T47D (cell line): ENCODE results near the gene EHF.
A peak's percentile ranks its signal among the peaks of the same experiment; 100 is the strongest.
"Not testable (repeated sequence)": the region's sequence is repeated elsewhere in the genome, so short reads cannot be mapped to it uniquely, and the experiment has no call there.

ENCODE experiments used
- DNase-seq, 2 experiments: peaks; one replicate each; pipeline versions ENCODE4 v3.0.0 to v3.0.0-alpha.2; 2011 to 2012; ENCODE audit warnings: low read depth in 1 of 2, low spot score in 1 of 2
- JUND ChIP-seq: IDR thresholded peaks from 2 replicates; pipeline ENCODE4 v1.6.1; 2012; ENCODE audit warnings: low read depth
- in situ Hi-C: cut with HindIII; loops from 2 replicates; pipeline ENCODE4 v1.10.0; 2016; ENCODE audit warnings: low sequenced_read_pairs, low pct_unique_long_range_greater_than_20kb

EHF gene

DNA sequence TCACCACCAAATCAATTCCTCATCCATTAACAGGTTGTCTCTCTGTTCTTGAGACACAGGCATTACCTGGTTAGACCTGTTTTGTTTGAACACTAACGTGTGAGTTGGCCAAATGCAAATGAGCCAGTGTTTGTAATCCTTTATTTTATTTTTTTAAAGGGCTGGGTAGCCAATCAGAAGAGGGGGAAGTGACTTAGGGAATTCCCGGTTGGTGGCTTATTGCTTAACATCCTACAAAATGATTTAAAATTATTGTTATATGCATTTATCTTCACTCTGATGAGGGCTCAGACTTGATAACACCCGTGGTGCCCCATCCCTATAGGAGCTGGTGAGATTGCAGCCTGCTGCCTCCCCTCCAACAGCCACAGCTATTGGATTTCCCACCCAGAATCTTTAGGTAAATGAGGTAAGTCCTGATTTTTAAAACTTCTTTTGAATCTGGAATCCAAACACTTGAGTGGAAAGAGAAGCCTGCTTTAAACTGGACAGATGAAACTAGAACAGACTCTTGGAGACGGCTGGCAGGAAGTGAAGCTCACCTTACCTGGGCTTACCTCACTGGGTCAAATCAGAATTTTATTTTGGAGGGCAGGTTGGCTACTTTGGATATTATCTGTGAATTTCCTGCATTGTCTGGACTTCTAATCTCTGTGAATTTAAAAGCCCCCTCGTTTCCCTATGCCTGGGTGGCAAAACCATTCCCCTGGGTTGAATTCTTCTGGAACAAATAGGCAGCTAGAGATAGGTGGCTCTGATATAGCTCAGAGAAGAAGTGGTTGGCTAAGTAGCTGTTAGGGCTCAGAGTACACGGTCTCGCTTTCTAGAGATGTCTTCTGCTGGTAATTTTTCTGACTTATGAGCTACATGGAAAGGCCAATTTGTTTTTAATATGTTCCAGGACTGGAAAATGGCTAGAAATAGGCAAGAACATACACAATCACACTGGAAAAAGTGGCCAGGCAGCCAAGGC is at the start of gene EHF:
Gene EHF, plus strand, starts transcription at position 274 of the 973 bp plus-strand sequence. CDS start 21,538 bp downstream, outside the sequence.
- in situ Hi-C loops = no loop called here
- peak in 1 of 2 experiments; percentile 92 for DNase-seq
- no peak for TF ChIP-seq JUND

DNA sequence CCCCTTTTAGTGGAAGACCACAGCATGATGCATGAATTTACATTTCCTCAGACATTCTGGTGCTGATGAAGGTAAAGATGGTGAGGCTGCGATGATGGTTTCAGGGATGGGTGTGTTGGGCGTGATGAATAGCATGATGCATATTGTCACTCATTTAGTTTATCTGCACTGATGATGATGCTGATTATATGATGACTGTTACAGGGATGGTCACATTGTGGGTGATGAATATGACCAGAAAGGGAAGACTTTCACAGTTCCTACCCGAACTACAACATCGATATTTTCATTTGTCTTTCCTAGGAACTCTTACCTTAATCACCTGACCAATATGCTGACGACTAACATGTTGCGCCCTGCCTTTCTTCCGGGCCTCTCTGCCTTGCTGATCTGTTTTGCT is 47.4 kb upstream of the EHF start:
- DNase-seq = no peak
- no peak for TF ChIP-seq JUND
- in situ Hi-C loops = no loop called here

DNA sequence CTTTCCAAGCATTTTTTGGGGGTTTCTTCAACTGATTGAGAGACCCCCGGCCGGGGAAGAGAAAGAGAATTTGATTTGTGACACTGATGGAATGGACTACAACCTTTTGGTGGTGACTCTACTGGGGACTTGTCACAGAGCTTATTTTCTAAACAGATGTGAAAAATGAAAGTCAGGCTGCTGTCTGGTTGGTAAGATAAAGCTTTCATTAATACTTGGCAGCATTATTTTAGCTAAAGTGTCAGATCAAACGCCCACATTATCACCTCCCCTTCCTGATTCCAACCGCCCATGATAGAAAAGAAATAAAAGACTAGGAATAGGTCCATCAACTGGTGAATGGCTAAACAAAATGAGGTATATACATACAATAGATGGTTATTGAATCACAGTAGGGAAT is 45.6 kb upstream of the EHF start:
- in situ Hi-C loops = no loop called here
- no peak for DNase-seq
- no peak for TF ChIP-seq JUND

DNA sequence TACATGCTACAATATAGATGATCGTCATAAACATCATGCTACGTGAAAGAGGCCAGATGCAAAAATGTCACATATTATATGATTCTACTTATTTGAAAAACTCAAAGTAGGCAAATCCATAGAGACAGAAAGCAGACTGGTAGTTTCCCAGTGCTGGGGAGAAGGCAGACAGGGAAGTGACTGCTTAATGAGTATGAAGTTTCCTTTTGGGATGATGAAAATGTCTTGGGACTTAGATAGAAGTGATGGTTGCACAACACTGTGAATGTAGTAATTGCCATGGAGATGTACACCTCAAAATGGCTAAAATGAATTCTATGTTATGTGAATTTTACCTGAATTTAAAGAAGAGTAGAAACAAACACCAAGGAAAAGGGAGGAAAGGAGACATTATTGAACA is 45.2 kb upstream of the EHF start:
- in situ Hi-C loops = no loop called here
- TF ChIP-seq JUND = no peak
- DNase-seq = no peak

DNA sequence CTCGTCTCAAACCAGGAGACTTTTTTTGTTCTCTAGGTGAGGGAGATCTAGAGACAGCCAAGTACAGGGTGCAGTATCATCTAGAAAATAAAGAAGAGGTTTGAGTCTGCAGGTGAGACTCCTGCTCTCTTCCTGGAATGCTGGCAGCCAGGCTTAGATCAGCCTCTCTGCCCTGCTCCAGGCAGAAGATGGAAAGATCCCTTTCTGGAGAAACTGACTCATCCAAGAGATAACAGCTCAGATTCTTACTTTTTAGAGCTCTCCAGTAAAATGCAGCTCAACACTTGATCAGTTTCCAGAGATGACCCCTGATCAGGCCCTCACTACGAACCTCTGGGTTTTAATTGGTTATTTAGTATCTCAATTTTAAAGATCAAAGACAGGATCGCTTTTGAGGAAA is 44.6 kb upstream of the EHF start:
- TF ChIP-seq JUND = no peak
- DNase-seq = no peak
- in situ Hi-C loops = no loop called here

DNA sequence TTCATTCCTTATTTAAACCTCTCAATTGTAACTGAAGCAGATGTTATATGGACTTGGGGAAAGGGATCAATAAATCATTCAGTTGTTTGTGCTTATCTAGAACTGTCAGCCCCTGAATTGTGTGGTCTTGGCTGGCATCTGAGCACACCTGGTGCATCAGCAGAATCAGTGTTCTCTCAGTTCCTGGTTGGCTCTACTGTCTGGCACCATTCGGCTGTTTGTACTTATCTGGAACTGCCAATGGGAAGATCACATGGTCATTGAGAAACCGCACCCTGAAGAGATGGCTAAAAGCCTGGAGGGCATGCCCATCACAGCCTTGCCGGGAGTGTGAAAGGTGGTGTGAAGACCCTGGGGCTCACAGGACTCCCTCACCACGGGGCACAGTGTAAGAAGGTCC is 37.1 kb upstream of the EHF start:
- in situ Hi-C loops = no loop called here

DNA sequence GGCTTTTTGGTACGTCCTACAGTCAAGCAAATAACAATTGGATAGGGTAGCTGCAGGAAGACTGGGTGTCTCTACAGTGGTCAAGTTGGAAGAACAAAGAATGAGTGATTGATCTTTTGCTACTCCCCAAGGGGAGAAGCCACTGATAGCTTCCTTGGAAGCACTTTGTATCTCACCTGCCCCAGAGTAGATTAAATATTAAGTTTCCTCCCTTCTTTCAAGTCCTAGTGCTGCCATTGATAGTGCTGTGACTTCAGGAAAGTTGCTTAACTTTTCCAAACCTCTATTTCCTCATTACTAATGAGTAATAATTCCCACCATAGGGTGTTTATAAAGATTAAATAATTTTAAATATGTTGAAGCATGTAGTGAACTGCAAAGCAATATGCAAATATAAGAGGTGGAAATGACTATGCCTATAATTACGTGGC is 35.6 kb upstream of the EHF start:
- in situ Hi-C loops = no loop called here
- TF ChIP-seq JUND = no peak
- no peak for DNase-seq

More for the DNA sequence above, 37.1 kb upstream of the EHF start:
- DNase-seq = no peak
- no peak for TF ChIP-seq JUND

DNA sequence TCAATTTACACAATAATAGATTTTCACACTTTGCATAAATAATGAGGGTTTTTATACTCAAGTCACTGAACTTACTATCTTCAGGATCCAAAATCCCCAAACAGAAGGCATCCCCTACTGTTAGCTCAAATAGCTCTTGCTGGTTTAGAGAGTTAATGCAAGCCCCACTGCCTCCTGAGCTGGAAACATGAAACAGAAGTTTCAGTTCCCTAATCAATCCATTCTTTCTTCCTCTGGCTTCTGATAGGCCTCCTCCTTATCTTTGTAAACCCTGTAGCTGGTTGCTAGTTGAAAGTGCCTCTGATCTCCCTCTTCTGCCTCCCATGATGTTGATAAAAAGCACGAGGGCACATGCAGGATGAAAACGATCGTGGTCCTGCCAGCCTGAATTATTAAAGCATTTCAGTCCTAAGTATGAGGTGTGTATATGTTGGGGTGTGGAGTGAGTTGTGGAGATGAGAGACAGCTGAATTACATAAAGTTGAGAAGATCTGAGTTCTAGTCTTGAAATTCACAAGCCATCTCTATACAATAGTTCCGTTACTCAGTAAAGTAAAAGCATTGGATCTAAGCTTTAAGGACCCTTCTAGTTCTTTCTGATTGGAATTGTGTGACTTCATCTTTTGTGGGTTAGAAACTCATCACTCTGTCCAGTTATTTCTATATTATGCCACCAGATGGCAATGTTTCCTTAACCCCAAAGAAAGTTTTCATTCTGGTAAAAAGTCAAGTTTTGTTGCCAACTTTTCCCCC is 35.0 kb upstream of the EHF start:
- no peak for TF ChIP-seq JUND
- in situ Hi-C loops = no loop called here

DNA sequence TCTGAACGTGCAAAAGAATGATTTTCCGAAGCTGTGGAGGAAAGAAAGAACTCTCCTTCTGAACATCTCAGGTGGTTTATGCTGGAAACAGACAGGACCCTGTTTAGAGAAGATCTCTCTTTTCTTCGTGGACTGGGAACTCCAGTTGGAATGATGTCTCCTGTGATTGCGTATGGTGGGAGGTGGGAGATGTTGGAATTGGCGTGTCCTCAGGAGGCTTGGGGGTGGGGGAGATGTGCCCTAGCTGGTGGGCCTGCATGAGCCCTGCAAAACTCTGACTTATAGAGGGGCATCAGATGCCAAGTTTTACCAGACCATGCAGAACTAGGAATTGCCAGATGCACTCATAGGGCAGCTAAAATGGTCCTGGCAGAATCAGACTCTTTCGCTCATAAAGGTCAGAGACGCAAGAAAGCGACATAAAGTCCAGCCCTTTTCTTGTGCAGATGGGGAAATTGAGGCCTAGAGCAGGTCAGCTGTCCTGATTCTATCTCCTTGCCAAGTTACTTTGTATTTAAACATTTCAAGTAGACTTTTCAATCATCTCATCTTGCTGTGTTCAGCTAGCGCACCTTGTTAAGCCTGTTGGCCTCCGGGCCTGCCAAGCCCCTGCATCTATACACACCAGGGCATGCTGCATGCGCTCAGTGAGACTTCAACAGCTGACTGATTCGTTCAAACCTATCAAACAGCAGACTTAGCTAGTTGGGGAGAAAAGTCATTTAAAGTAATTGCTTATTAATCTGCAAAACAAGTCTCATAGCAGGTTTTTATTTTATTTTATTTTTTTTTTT is 34.2 kb upstream of the EHF start:
- peak in 1 of 2 experiments; percentile 63 for DNase-seq
- TF ChIP-seq JUND = no peak
- in situ Hi-C loops = no loop called here

More for the DNA sequence above, 35.0 kb upstream of the EHF start:
- DNase-seq = peak; percentile 44 to 81

DNA sequence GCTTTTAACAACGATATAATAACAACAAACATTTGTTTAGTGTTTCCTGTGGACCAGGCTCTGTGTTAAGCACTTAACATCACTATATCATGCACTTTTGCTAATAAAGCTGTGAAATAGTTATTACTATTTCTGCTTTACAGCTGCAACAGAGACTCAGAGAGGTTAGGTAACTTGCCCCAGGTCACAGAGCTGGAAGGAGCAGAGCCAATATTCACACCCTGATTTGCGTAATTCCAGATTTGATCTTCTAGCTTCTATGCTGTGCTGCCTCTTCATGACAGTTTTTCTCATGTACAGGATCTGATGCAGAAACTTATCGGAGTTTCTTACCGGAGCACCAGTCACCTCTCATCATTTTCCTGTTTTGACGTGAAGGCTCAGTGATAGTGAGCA is 33.6 kb upstream of the EHF start:
- in situ Hi-C loops = no loop called here
- DNase-seq = no peak
- no peak for TF ChIP-seq JUND

DNA sequence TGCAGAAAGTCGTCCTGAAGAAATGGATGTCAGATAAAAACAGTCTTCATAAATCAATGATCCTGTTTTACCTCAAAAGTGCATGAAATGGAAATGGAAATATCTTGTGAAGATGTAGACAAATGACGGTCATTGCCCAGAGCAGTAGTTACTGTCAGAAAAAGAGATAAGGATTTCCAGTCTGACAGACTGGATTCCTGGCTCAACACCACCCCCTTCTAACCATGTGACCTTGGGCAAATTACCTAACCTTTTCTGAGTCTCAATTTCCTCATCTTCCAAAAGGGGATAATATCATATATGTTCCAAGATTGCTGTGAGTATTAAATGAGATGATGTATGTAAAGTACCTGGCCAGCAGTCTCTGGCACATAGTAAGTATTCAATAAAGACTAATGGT is 32.9 kb upstream of the EHF start:
- no peak for TF ChIP-seq JUND
- in situ Hi-C loops = no loop called here
- no peak for DNase-seq

DNA sequence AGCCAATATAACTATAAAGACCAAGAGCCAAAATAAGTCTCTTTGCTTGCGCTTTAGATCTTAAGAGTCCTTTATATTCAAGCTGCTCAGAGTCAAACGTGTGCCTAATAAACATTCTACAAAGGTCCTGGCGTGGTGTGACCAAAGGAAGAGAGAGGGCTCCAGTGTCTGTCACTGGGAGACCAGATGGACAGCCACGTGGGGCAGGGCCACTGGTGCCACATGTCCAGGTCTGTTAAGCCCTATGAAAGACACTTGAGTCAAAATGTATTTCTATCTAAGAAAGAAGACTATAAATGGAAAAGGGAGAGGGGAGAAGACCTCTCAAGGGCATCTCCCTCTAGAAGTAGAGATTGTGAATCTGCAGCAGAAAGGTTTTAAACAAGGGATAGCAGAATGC is 32.2 kb upstream of the EHF start:
- DNase-seq = no peak
- TF ChIP-seq JUND = no peak
- in situ Hi-C loops = no loop called here

DNA sequence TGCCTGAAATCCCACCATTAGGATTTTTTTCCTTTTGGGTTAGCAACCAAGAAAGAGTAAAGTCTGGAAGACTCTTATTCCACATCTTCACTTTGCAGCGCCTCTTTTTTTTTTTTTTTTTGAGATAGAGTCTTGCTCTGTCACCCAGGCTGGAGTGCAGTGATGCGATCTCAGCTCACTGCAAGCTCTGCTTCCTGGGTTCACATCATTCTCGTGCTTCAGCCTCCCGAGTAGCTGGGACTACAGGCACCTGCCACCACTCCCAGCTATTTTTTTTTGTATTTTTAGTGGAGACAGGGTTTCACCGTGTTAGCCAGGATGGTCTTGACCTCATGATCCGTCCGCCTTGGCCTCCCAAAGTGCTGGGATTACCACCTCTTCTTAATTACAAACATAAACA is 31.7 kb upstream of the EHF start:
- in situ Hi-C loops, DNase-seq: not testable (repeated sequence)
